Measurements from ENCODE around the gene NFKBIA.
"Not testable (repeated sequence)": the region's sequence is repeated elsewhere in the genome, so short reads cannot be mapped to it uniquely, and the experiment has no call there.

Gene NFKBIA

GRCh38 chr14:35390577-35391387, 13.8 kb downstream of the NFKBIA start:
- DNase-seq (ENCODE audit: low read depth in 2 of 2), result no peak

GRCh38 chr14:35389315-35389667, 15.3 kb downstream of the NFKBIA start:
- DNase-seq (ENCODE audit: low read depth in 2 of 2), result no peak

- no peak for DNase-seq (ENCODE audit: low read depth in 2 of 2)
These were observed 15.8 kb downstream of the NFKBIA start for GRCh38 chr14:35388656-35389314.

GRCh38 chr14:35387713-35388579, 16.6 kb downstream of the NFKBIA start:
- no peak for DNase-seq (ENCODE audit: low read depth in 2 of 2)

- no peak for DNase-seq (ENCODE audit: low read depth in 2 of 2)
These were observed 17.3 kb downstream of the NFKBIA start for GRCh38 chr14:35387219-35387618.

- DNase-seq (ENCODE audit: low read depth in 2 of 2), result no peak
These were observed 17.9 kb downstream of the NFKBIA start for GRCh38 chr14:35386673-35387125.

- no peak for DNase-seq (ENCODE audit: low read depth in 2 of 2)
These were observed 19.3 kb downstream of the NFKBIA start for GRCh38 chr14:35385042-35385839.

GRCh38 chr14:35384455-35385041, 20.0 kb downstream of the NFKBIA start:
- no peak for DNase-seq (ENCODE audit: low read depth in 2 of 2)

GRCh38 chr14:35383569-35384454, 20.7 kb downstream of the NFKBIA start:
- DNase-seq (ENCODE audit: low read depth in 2 of 2), result no peak

- no peak for DNase-seq (ENCODE audit: low read depth in 2 of 2)
These were observed 23.8 kb downstream of the NFKBIA start for GRCh38 chr14:35380794-35381193.

- not testable (repeated sequence) for DNase-seq (ENCODE audit: low read depth in 2 of 2)
These were observed 25.2 kb downstream of the NFKBIA start for GRCh38 chr14:35379234-35379933.

GRCh38 chr14:35378425-35379233, 25.9 kb downstream of the NFKBIA start:
- DNase-seq (ENCODE audit: low read depth in 2 of 2), result no peak

GRCh38 chr14:35375558-35376025, 29.0 kb downstream of the NFKBIA start:
- no peak for DNase-seq (ENCODE audit: low read depth in 2 of 2)

- no peak for DNase-seq (ENCODE audit: low read depth in 2 of 2)
These were observed 30.3 kb downstream of the NFKBIA start for GRCh38 chr14:35374263-35374712.

GRCh38 chr14:35373208-35373607, 31.3 kb downstream of the NFKBIA start:
- DNase-seq (ENCODE audit: low read depth in 2 of 2), result not testable (repeated sequence)

GRCh38 chr14:35370969-35371368, 33.6 kb downstream of the NFKBIA start:
- DNase-seq (ENCODE audit: low read depth in 2 of 2), result no peak

- no peak for DNase-seq (ENCODE audit: low read depth in 2 of 2)
These were observed 34.8 kb downstream of the NFKBIA start for GRCh38 chr14:35369701-35370191.

Measured in stimulated activated CD4-positive, alpha-beta T cell treated with anti-CD3 and anti-CD28 coated beads, Interleukin-1b, Interleukin-23, amount 100 ng/mL, for 1 hour (primary cell).